GM21619 (cell line): Measurements from ENCODE around the gene IFNL3.
"Not testable (repeated sequence)": the region's sequence is repeated elsewhere in the genome, so short reads cannot be mapped to it uniquely, and the experiment has no call there.

Source experiments
- ATAC-seq: cut with Tn5 transposase; IDR thresholded peaks from one replicate; pipeline ENCODE4 v1.9.1; 2021; ENCODE audit not compliant: unreplicated experiment

IFNL3 gene

GRCh38 chr19:39253374-39254149, 8.8 kb upstream of the IFNL3 start:
- ATAC-seq = no peak

DNA sequence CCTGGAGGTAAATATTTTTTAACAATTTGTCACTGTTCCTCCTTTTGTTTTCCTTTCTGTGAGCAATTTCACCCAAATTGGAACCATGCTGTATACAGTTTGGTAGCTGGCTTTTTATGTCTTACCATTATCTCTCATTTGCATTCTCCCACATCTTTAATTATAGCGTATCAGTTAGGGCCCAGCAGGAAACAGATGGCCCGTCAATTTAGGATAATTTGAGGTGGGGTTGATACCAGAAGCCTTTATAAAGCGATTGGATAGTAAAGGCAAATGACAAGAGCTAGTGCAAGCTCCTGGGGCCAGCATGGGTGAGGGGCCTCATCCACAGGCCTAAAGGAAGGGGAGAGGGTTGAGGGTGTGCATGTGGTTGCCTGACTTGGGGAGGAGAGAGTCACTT, 7.7 kb upstream of the IFNL3 start:
- ATAC-seq = no peak

- no peak for ATAC-seq
Observed at GRCh38 chr19:39251846-39252245, 7.0 kb upstream of the IFNL3 start.

- no peak for ATAC-seq
Observed at GRCh38 chr19:39251081-39251480, 6.3 kb upstream of the IFNL3 start.

DNA sequence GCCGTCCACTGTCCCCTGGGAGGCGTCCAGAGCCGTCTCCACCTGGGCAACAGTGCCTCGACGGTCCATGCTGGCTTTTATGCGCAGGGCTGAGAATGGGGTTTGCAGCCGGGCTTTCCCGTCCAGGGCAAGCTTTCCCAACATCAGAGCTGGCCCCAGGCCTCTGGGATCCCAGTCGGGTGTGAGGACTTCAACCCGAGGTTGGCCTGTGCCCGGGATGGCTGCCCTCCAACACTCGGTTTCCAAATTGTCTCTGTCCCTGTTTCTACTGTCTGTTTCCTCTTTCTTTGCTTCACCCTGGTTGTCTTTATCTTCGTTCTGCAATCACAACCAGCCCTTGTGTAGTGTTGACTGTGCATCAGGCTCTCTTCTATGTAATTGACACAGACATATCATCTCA, 4.0 kb upstream of the IFNL3 start, which contains the start of gene IFNL4:
Gene IFNL4 (minus strand): TSS at position 51 of the 400 bp plus-strand sequence.
- no peak for ATAC-seq

DNA sequence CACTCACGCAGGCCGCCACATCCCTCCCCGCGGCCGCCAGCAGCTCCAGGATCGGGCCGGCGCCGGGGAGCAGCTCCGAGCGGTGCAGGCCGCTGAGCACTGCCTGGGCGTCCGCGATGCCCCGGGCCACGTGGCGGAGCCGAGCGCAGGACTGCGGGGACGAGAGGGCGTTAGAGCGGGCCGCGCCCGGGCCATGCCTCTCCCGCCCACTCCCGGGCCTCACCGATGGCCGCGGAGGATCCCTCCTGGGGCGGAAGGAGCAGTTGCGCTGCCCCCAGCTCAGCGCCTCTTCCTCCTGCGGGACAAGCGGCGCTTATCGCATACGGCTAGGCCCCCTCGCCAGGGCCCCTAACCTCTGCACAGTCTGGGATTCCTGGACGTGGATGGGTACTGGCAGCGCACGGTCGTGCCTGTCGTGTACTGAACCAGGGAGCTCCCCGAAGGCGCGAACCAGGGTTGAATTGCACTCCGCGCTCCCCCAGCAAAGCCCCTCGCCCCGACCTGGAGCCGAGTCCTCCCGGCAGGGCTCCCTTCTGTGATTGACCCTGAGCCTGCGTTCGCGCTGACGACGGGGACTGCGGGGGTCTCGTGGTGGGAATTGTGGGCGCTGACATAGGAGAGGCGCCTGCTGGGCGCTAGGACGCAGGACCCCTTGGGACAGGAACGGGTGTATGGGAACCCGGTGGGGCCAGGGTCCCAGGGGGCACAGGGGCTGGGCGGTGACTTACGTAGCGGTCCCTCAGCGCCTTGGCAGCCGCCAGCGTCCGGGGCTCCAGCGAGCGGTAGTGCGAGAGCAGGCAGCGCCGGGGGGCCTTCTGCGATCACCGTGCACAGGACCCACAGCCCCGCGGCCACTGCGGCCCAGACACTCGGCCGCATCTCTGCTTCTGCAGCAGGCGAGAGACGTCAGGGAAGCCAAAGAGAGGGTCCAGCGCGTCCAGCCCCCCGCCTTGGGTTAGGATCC, 3.2 kb upstream of the IFNL3 start:
- no peak for ATAC-seq

DNA sequence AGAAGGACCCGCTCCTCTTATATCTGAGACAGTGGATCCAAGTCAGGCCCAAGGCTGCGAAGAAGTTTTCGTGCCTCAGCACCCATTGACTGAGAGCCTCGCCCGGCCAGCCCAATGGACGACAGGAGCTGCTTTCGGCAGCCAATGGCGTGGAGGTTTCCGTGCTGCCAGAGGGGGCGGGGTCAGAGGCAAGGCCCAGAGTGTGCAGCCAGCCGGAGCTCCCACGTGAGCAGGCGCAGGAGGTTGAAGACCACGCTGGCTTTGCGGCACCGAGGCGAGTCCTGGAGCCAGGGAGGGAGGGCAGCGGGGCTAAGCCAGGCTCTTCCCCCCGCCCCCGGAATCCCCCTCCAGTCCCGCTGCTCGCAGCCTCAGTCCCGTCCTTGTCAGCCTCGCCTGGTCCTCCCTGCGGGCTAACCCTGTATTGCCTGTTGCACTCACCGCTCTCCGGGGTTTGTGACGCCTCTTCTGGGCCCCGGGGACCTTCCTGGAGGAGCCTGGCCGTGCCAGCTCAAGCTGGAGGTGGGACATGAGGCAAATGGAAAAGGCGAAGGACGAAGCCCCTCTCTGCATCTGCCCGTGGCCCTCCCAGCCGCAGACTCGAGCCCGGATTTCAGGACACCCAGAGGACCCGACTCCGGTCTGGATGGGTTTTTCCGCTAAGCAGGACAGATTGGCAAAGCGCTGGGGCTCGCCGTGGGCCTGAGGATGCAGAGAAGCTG, 2.3 kb upstream of the IFNL3 start:
- no peak for ATAC-seq

DNA sequence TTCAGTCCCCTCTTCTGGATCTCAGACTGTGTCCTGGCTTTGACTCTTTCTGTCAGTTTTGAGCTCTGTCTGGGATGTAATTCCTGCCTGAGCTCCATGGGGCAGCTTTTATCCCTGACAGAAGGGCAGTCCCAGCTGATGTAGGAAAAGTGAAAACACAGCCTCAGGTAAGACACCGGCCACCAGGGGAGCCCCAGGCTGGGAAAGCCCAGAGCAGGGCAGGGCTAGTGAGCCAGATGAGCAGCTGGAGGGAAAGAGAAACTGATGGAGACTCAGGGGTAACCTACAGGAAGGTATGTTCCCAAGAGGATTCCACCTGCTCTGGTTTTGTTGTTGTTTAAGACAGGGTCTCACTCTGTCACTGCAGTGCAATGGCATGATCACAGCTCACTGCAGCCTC, 360 bp upstream of the IFNL3 start:
- ATAC-seq = not testable (repeated sequence)

GRCh38 chr19:39243741-39244140, 1.1 kb downstream of the IFNL3 start:
- ATAC-seq = not testable (repeated sequence)

GRCh38 chr19:39240421-39240820, 4.4 kb downstream of the IFNL3 start:
- ATAC-seq = no peak

- ATAC-seq = no peak
Observed at GRCh38 chr19:39238944-39239343, 5.9 kb downstream of the IFNL3 start.

DNA sequence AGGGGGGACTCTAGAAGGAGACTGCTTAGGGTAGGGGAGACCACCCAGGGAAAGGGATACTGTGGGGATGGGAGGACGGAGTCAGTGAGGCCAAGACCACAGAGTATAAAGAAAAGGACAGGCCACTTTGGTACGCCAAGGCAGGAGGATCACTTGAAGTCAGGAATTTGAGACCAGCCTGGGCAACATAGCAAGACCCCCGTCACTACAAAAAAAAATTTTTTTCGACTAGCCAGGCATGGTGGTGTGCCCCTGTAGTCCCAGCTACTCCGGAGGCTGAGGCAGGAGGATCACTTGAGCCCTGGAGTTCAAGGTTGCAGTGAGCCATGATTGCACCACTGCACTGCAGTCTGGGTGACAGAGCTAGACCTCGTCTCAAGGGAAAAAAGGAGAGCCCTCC, 6.6 kb downstream of the IFNL3 start:
- no peak for ATAC-seq

DNA sequence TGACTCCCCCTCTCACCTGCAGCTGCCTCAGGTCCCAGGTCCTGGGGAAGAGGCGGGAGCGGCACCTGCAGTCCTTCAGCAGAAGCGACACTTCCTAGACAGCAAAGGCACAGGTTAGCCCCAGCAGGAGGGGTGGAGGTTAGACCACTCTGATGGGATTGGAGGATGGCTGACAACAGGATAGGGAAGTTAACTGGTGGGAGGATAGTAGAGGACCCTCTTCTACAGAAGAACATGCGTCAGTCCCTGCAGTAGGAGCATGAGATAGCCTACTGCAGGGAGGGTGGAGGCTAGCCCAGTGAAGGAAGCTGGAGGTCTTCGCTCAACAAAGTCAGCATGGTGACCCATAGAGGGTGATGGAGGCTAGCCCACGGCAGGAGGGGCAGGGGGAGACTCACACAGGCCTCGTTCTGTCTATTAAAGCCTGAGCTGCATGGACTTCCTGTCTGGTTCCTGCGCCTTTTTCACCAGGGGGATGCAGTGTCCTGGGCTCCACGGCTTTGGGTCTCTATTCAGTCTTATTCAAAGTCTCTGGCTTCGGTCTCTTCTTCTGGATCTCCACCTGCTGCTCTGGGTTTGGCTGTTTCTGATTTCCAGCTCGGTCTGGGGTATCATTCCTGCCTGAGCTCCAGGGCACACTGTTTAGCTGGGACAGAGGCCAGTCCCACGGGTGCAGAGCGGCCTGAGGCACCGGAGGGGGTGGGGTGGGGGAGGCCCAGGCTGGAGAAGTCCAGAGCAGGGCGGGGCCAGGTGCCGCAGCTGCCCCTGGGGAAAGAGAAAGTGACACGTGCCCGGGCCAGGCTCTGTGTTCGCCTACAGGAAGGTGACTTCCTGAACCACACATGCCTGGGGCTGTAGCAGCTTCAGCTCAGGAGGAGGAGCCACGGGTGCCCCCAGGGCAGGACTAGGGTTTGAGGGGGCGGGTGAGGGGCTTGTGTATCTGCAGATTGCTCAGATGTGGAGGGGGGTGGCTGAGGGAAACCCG, 7.3 kb downstream of the IFNL3 start:
- ATAC-seq = no peak

DNA sequence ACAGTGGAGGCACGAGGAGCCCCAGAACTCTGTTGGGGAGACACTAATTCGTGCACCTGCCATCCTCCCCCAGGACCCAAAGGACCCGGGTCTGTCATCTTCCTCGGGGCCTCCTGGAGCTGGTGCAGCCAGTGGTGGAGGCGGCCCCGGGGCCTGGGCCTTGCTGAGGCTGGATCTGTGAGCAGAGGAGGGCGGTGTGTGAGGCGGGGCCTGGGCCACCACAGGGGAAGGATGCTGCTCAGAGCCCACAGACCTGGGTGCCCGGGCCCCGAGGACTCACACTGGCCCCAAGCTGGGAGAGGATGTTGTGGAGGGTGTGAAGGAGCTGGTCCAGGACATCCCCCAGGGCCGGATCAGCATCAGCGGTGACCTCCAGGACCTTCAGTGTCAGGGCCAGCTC, 8.3 kb downstream of the IFNL3 start:
- no peak for ATAC-seq

DNA sequence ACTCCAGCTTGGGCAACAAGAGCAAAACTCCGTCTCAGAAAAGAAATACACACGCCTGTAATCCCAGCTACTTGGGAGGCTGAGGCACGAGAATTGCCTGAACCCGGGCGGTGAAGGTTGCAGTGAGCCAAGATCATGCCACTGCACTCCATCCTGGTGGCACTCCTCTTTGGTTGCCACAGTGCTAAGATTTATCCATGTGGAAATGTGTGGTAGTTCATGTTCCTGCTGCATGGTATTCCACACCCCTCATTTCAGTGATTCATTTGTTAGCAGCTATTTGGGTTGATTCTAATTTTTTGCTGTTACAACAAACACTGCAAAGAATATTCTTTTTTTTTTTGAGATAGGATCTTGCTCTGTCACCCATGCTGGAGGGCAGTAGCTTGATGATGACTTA, 12.1 kb downstream of the IFNL3 start:
- no peak for ATAC-seq

DNA sequence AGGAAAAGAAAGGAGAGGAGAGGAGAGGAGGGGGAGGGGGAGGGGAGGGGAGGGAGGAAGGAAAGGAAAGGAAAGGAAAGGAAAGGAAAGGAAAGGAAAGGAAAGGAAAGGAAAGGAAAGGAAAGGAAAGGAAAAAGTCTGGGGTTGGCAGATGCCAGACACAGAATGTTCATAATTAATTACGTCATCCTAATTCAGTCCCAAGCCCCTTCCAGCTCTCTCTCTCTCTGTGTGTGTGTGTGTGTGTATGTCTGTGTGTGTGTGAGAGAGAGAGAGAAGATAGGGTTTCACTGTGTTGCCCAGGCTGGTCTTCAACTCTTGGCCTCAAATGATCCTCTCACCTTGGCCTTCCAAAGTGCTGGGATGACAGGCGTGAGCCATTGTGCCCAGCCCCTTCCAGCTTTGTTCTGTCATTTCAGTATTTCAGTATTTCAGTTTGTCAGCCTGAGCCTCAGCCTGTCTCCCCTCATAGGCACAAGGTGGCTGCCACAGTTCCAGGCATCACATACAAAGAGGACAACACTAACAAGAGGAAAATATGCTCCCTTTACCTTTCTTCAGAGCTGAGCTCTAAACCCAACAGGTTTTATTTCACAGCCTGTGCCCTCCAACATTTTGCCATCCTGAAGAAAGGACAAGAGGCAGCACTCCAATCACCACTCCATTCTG, 14.6 kb downstream of the IFNL3 start:
- no peak for ATAC-seq

- no peak for ATAC-seq
Observed at GRCh38 chr19:39224910-39225309, 19.9 kb downstream of the IFNL3 start.

- no peak for ATAC-seq
Observed at GRCh38 chr19:39223703-39224279, 21.0 kb downstream of the IFNL3 start.

DNA sequence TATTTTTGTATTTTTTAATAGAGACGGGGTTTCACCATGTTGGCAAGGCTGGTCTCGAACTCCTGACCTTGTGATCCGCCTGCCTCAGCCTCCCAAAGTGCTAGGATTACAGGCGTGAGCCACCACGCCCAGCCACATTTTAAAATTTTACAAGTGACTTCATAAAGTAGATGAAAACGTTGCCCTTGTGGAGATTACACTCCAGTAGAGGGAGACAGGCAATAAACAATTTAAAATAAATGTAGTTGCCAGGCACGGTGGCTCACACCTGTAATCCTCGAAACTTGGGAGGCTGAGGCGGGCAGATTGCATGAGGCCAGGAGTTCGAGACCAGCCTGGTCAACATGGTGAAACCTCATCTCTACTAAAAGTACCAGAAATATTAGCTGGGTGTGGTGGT, 25.7 kb downstream of the IFNL3 start:
- not testable (repeated sequence) for ATAC-seq
